Measurements from ENCODE around the gene SLC22A4.

DNA sequence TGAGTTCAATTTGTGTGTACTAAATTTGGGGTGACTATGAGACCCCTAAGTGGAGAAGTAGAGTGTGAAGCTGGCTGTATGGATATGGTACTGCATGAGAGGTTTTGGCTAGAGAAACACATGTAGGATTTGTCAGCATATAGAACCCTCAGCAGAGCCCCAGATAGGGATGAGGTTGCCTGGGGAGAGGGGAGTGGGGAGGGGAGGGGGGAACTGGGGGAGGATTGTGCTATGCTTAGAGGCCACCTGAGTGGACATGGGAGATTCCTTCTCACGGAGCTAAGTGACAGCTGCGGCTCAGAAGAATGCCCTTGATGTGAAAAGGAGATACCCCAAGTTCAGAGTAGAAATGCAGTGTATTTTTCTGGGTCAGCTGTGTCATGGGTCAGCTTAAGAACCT, 86.5 kb downstream of the SLC22A4 start:
- TF ChIP-seq, protein P1, sequence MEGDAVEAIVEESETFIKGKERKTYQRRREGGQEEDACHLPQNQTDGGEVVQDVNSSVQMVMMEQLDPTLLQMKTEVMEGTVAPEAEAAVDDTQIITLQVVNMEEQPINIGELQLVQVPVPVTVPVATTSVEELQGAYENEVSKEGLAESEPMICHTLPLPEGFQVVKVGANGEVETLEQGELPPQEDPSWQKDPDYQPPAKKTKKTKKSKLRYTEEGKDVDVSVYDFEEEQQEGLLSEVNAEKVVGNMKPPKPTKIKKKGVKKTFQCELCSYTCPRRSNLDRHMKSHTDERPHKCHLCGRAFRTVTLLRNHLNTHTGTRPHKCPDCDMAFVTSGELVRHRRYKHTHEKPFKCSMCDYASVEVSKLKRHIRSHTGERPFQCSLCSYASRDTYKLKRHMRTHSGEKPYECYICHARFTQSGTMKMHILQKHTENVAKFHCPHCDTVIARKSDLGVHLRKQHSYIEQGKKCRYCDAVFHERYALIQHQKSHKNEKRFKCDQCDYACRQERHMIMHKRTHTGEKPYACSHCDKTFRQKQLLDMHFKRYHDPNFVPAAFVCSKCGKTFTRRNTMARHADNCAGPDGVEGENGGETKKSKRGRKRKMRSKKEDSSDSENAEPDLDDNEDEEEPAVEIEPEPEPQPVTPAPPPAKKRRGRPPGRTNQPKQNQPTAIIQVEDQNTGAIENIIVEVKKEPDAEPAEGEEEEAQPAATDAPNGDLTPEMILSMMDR (IDR thresholded peaks at IDR 0.05) = no peak
- no peak for TF ChIP-seq POLR2A (IDR thresholded peaks at IDR 0.05)

All from ovary (tissue), 3 donors.